COR-L47 (cell line): Measurements from ENCODE around the gene IVL.

Experiments used
- DNase-seq: peaks from one replicate; lab custom pipeline; 2025; lab: John Stamatoyannopoulos, UW

IVL gene

GRCh38 chr1:152886758-152887409 lies 21.5 kb upstream of the IVL start:
- no peak for DNase-seq

- no peak for DNase-seq
Observed at GRCh38 chr1:152888126-152888525, 20.2 kb upstream of the IVL start.

GRCh38 chr1:152899027-152899426 lies 9.3 kb upstream of the IVL start:
- DNase-seq: no peak

- DNase-seq: no peak
Observed at GRCh38 chr1:152899883-152900282, 8.5 kb upstream of the IVL start.

- no peak for DNase-seq
Observed at GRCh38 chr1:152901631-152902030, 6.7 kb upstream of the IVL start.

- no peak for DNase-seq
Observed at GRCh38 chr1:152902636-152903035, 5.7 kb upstream of the IVL start.

DNA sequence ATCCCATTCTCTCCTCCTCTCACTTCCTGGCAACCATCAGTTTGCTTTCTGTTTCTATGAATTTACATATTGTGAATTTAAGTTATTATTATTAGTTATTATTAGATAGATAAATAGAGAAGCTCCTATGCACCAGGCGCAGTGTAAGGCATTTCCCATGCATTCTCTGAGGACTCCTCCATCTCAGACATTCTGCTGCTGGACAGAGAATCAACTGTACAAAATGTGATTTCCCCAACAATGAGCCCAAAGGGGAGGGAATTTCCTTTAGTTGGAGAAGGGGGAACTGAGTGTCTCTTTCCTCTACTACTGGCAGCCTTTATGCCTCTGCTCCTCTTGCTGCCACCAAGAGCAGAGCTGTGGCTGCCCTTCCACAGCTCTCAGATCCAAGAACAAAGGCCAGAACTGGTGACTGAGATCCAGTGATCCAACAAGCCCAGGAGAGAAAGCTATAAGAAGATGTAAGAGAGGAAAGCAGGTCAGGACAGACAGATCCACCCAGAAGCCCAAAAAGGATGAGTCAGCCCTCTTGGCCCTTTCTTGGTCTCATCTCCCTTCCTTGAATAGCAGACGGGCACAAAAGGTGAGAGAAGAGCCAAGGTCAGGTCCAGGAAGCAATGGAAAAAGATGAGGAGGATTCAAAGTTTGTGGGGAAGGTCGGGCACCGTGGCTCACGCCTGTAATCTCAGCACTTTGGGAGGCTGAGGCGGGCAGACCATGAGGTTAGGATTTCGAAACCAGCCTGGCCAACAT lies 3.5 kb upstream of the IVL start:
- DNase-seq: no peak

DNA sequence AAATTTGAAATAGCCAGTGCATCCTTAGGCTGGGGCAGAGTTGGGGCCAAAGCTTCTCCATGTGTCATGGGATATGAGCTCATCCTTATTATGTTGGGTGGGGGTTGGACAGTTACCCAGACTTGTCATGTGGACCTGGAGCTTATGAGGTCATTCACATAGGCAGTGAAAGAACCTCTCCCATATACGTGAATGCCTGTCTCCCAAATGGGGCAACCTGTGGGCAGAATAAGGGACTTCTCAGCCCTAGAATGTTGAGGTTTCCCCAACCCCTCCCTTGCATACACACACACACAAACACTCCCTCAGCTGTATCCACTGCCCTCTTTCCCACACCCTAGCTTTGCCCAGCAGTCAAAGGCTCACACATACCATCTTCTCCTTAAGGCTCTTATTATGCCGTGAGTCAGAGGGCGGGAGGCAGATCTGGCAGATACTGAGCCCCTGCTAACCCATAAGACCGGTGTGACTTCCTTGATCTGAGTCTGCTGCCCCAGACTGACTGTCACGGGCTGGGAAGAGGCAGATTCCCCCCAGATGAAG lies 2.3 kb upstream of the IVL start:
- no peak for DNase-seq

- DNase-seq: no peak
Observed at GRCh38 chr1:152909206-152909605, 860 bp downstream of the IVL start.

DNA sequence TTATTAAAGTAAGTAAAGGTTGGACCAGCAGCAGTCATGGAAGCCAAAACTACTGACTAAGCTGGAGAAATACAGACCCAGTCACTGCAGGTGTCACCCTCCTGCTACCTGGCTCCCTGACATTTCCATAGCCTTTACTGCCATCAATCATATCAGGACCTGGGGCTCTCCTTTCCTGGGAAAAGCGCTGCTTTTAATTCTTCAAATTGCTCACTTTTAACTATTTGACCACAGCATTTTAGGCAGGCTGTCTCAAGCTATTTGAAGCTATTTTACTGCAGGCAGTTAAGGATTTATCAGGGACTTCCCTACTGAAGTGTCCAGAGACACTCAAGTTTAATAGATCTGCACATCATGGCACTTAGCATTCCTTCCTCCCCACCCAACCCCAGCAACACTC lies 4.1 kb downstream of the IVL start:
- no peak for DNase-seq

GRCh38 chr1:152912900-152913299 lies 4.6 kb downstream of the IVL start:
- no peak for DNase-seq

- peak; percentile 18 for DNase-seq
Observed at GRCh38 chr1:152917794-152918193, 9.4 kb downstream of the IVL start.

- no peak for DNase-seq
Observed at GRCh38 chr1:152919071-152919470, 10.7 kb downstream of the IVL start.

GRCh38 chr1:152924191-152924590 lies 15.8 kb downstream of the IVL start:
- no peak for DNase-seq

GRCh38 chr1:152926091-152926490 lies 17.7 kb downstream of the IVL start:
- no peak for DNase-seq

DNA sequence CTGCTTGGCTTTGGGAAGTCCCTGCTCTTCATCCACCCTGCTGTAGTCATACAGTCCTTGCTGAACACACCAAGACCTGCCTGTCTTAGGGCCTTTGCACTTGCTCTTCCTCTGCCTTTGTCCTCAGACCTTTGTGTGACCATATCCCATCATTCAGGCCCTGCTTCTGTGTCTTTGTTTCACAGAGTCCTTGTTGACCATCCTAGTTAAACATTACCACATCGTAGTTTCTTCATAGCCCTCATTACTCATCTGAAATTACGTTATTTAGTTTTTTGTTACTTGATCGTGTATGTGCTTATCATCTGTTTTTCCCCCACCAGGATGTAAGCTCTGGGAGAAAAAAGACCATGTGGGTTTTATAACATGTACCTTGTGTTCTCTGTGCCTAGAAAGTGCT lies 20.3 kb downstream of the IVL start:
- DNase-seq: no peak

DNA sequence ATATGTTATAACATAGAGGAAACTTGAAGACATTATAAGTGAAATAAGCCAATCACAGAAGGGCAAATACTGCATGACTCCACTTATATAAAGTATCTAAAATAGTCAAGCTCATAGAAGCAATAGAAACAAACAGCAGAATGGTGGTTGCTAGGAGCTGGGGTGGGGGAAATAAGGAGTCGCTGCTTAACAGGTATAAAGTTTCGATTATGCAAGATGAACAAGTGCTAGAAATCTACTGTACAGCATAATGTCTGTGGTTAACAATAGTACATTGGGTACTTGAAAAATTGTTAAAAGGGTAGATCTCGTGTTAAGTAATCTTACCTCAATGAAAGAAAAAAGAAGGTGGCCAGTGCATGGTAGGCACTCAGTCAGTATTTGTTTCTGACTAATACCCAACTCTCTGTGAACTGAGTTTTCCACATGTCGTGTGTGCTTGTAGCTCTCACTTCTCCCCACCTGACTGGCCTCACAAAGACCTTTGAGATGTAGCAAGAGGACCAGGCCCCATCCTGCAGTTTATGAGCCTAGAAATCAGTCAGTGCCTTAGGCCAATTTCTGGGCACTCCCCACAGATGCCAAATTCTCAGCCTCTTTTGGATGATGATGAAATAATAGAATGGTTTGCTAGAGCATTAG lies 23.9 kb downstream of the IVL start:
- DNase-seq: no peak

DNA sequence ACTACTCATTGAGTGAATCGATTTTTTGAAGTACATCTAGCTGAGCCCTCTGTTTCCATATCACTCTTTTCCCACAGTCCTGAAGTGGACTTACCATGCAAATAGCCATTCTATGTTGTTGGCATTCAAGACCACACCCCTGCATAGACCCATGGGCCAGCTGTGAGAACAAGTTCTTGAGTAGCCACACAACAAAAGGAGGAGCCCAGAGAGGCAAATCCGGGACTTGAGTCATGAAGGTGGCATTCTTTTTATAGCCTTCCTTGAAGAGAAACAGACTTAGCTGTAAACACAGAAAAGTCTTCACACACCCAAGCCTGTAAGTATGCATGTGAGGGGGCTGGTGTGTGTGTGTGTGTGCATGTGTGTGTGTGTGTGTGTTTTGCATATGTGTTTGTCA lies 24.9 kb downstream of the IVL start:
- DNase-seq: no peak

DNA sequence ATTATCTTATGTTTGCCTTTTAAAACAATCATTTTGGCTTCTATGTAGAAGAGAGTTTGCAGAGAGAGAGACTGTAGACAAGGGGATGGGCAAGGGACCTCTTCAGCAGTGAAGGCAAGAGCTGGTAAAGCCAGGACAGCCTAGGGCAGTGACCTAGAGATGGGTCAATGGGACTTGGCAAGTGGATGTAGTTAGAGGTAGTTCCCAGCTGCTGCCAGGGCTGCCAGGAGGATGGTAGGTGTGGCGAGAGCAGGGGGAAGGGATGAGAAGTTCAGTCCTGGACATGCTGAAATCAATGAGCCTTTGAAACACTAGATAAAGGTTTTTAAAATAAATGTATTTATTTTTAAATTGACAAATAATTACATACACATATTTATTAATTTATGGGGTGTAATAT lies 32.3 kb downstream of the IVL start:
- DNase-seq: no peak

- no peak for DNase-seq
Observed at GRCh38 chr1:152941037-152941711, 32.8 kb downstream of the IVL start.

DNA sequence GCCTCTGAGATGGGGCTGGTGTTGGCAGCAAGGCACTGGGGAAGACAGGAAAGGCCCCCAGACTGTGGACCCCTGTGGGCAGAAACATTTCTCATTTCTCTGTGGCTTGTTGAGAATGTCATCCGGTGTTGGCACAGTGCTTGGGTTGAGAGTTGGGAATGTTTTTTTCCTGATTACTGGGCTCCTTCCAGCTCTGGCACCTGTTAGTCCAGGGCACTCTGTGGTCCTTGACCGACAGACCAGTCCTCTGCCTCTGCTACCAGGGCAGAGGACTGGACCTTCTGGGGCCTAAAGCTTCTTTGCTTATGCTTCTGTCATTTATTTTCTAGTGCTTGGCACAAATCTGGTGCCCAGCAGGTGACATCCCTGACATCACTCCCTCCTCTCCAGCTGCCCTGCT lies 33.8 kb downstream of the IVL start:
- no peak for DNase-seq

DNA sequence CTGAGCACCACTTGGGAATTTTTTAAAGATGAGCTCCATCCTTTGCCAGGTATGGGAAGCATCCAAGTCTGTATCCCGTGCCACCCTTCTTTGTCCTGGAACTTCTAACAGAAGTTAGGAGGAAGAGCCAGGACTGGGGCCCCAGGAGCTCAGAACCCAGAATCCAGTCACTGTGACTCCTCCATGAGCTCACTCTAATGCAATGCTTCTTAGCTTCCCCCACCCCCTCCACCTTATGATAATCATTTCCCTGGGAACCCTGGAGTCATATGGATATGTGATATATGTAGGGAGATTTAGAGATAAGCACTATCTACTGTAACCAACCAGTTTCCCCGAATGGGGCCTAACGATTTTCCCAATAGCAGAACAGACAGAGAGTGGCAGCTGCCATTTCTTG lies 37.9 kb downstream of the IVL start:
- DNase-seq: no peak
